Omental fat pad (tissue), 4 donors: ENCODE results near the gene PRKAG1. TPM values are rescaled to one million over a fixed set of nuclear protein-coding genes. Genes with fewer than 3 reads are reported as not detected.

Source experiments
- ATAC-seq: fragments of 150-250 bp; one replicate; pipeline ENCODE4 v1.9.1; 2016; ENCODE audit warnings: mild to moderate bottlenecking, moderate library complexity; ENCODE audit not compliant: low FRiP score
- DNase-seq: peaks from one replicate; pipeline ENCODE4 v3.0.0-alpha.2; 2019; ENCODE audit warnings: low spot score
- total RNA-seq, 4 donors: library from RNA; depleted of rRNA; stranded (reverse); fragments of >200 nt; gene quantifications; one replicate each; pipeline ENCODE4 v1.1.0, GENCODE V29; 2016
- TF ChIP-seq, protein P1 (sequence below), 3 donors: fragments of 450-650 bp; IDR thresholded peaks; one replicate each; pipeline ENCODE4 v1.5.1; 2016 to 2017; ENCODE audit warnings: antibody characterized with exemption in 3 of 3, mild to moderate bottlenecking in 3 of 3, moderate library complexity in 2 of 3

PRKAG1 gene
- total RNA-seq, 4 donors from 2014 or later = 40.0 to 64.2 (median 54.4) TPM

DNA sequence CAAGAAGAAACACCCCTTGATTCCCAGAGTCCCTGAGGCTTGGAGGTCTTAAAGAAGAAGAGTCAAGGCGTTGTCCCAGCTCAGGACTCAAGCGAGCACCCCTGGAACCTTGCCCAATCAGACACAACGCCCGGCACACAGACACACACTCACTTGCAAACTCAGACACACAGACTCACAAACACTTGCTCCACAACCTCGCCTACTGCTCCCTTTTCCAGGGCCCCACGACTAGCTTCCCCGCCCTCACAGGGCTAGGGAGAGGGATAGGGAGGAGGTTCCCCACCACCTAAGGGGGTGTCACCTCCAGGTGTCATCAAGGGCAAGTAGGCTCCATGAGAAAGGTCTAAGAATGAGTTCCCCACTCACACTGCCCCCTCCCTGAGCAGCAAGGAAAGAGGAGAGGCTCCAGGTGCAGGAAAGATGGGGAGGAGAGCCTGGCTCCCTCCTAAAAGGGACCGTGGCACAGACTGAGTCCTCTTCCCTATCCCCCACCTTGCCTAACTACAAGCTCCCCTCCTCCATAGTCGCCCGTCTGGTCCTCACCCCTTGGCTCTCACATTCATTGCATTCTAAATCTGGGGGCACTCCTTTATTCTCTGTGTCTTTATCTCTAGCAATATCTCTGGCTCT is 47.8 kb downstream of the PRKAG1 start:
- DNase-seq (no peak), ATAC-seq (no peak)
- TF ChIP-seq, protein P1, sequence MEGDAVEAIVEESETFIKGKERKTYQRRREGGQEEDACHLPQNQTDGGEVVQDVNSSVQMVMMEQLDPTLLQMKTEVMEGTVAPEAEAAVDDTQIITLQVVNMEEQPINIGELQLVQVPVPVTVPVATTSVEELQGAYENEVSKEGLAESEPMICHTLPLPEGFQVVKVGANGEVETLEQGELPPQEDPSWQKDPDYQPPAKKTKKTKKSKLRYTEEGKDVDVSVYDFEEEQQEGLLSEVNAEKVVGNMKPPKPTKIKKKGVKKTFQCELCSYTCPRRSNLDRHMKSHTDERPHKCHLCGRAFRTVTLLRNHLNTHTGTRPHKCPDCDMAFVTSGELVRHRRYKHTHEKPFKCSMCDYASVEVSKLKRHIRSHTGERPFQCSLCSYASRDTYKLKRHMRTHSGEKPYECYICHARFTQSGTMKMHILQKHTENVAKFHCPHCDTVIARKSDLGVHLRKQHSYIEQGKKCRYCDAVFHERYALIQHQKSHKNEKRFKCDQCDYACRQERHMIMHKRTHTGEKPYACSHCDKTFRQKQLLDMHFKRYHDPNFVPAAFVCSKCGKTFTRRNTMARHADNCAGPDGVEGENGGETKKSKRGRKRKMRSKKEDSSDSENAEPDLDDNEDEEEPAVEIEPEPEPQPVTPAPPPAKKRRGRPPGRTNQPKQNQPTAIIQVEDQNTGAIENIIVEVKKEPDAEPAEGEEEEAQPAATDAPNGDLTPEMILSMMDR (IDR thresholded peaks at IDR 0.05) = no peak

DNA sequence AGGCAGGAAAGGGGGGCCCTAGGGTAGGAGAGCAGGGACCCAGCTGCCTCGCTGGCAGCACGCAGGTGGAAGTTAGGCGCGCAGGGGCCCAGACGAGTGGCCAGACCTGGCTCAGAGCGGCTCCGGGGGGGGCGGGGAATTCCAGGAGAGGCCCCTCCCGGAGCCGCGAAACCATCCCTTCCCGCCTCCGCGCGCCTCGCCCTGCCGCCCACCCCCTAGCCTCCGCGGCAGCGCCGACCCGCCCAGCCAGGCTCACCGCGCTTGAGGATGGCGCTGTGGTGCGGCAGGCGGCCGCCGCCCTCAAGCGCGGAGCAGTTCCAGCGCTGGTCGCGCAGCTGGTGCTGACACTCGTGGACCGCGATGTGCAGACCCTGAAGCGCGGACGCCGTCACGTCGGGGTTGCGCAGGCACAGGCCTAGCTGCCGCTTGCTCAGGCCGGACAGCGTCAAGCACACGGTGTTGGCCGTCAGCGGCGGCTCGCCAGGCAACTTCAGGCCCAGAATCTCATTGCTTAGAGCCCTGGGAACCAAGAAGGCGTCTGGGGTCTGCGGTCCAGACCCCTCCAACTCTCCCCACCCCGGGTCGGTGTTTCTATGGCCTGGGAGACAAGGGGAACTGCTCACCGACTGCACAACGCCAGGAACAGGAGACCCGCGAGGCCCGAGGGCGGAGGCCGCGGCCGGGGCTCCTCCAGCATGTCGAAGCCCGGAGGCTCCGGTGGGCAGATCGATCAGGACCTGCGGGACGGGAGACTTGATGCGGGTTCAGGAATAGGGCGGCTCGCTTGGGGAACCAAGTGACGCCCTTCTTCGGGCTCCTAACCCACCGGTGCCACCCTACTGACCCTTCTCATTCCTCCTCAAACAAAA is 48.5 kb downstream of the PRKAG1 start:
- DNase-seq (no peak), ATAC-seq (peak; percentile 67)
- TF ChIP-seq, protein P1 (IDR thresholded peaks at IDR 0.05) = no peak

DNA sequence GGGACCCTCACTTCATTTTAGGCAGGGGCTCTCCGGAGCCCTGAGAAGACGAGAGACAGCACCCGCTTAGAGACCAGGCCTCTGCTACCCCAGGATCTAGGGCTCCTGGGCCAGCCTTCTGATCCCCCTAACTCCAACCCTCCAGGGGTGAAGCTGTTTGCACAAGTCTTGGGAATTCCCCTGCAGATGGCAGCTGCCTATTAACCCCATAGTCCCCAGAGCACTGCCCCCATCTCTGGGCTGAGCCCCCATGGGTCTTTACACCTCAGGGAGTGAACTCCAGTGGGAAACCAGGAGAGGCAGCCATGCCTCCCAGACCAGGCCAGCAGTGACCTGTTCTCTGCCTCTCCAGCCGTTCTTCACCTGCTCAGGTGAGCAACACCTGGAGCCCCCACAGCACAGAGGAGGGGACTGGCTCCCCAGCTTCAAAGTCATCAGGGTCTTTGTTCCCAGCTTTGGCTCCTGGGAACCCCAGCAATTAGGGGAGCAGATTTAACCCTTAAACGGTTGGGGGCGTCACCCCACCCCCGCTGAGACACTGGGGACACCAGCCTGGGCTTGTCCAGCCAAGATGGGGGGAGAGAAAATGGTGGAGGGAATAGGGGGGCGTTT is 49.3 kb downstream of the PRKAG1 start:
- ATAC-seq = no peak
- no peak for DNase-seq
- TF ChIP-seq, protein P1 (IDR thresholded peaks at IDR 0.05) = no peak

DNA sequence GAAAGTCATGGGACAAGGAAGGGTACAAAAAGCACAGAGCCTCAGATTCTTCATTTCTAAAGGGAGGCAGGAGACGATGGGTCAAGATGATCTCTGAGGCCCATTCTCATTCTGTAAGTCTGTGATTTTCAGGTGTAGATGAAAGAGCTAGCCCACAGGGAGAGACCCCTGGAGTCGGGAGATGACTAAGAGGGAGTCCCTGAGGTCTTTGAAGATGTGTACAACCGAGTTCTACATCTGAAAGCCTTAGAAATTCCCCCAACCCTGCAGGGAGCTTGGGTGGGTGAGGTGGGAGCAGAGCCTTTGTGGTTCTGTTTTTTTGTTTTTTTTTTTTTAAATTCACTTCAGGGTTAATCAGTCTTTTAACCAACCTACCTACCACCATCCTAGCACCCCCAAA is 50.1 kb downstream of the PRKAG1 start:
- TF ChIP-seq, protein P1 (IDR thresholded peaks at IDR 0.05) = no peak
- ATAC-seq (no peak), DNase-seq (no peak)

DNA sequence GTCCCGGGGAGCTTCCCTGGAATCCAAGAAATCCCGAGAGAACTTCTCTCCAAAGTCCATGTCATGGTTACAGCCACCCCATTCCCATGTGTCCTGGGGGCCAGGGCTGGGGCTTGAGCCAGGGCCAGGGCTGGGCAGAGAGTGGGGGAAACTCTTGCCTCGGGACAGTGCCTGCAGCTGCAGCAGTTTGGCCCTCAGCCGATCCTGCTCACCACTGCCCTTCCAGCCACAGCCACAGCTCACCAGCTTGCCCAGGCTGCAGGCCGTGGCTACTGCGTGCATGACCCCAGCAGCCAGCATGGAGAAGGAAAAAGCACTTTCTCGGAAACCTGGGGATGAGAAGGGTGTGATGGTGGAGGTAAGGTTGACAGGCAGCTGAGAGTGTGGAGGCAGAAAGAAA is 50.6 kb downstream of the PRKAG1 start:
- ATAC-seq = no peak
- DNase-seq = no peak
- TF ChIP-seq, protein P1 (IDR thresholded peaks at IDR 0.05) = no peak

DNA sequence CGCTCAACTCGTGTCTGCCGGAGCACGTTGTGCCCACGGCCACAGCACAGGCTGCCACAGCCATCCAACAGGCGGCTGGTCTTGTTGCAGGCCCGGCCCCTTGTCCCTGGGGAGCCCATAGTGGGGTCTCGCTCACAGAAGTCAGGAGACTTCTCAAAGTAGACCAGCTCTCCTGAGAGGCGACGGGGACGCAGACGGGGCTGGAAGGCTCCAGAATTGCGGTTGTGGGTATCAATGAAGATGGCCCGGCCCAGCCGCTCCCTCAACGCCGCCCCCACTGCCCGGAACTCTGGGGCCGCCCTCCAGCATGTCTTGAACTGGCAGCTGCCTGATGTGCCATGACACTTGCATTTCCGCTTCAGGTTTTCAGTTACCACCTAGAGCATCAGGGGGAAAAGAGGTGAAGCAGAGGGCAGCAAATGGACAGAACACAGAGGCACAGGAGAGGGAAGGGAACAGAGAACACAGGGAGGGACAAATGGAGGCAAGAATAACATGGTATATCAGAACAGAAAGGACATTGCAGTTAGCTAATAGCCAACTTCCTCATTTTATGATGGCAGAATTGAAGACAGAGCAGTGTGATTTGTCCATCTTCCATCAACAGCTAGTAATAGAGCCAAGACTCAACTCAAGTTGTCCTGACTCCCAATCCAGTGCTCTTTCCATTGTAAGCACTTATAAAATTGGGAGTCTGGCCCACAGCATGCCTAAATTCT is 52.2 kb downstream of the PRKAG1 start:
- DNase-seq = no peak
- no peak for ATAC-seq
- TF ChIP-seq, protein P1 (IDR thresholded peaks at IDR 0.05) = no peak
